GM19043 (cell line): ENCODE results near the gene DIAPH3.

Experiments
- ATAC-seq: cut with Tn5 transposase; IDR thresholded peaks from one replicate; pipeline ENCODE4 v1.9.1; 2021; ENCODE audit warnings: low read depth; ENCODE audit not compliant: unreplicated experiment

The DIAPH3 gene

GRCh38 chr13:59744747-59745391 is 418.9 kb downstream of the DIAPH3 start:
- ATAC-seq = peak; percentile 33

GRCh38 chr13:59743195-59743594 is 420.5 kb downstream of the DIAPH3 start:
- ATAC-seq = no peak

GRCh38 chr13:59742467-59742866 is 421.3 kb downstream of the DIAPH3 start:
- no peak for ATAC-seq

- no peak for ATAC-seq
Observed at GRCh38 chr13:59738921-59739320, 424.8 kb downstream of the DIAPH3 start.

GRCh38 chr13:59734393-59734792 is 429.3 kb downstream of the DIAPH3 start:
- peak; percentile 100 for ATAC-seq

- ATAC-seq = no peak
Observed at GRCh38 chr13:59733744-59734143, 430.0 kb downstream of the DIAPH3 start.

- ATAC-seq = no peak
Observed at GRCh38 chr13:59730026-59730425, 433.7 kb downstream of the DIAPH3 start.

- ATAC-seq = no peak
Observed at GRCh38 chr13:59728896-59729545, 434.7 kb downstream of the DIAPH3 start.

- ATAC-seq = no peak
Observed at GRCh38 chr13:59721926-59722910, 441.5 kb downstream of the DIAPH3 start.

GRCh38 chr13:59715611-59716010 is 448.1 kb downstream of the DIAPH3 start:
- ATAC-seq = no peak

GRCh38 chr13:59710996-59711701 is 452.6 kb downstream of the DIAPH3 start:
- ATAC-seq = no peak

GRCh38 chr13:59710416-59710815 is 453.3 kb downstream of the DIAPH3 start:
- no peak for ATAC-seq

- peak; percentile 54 for ATAC-seq
Observed at GRCh38 chr13:59706101-59706976, 457.4 kb downstream of the DIAPH3 start.

GRCh38 chr13:59702269-59702668 is 461.5 kb downstream of the DIAPH3 start:
- ATAC-seq = no peak

- no peak for ATAC-seq
Observed at GRCh38 chr13:59701261-59701660, 462.5 kb downstream of the DIAPH3 start.

- no peak for ATAC-seq
Observed at GRCh38 chr13:59700281-59700680, 463.4 kb downstream of the DIAPH3 start.

GRCh38 chr13:59696271-59696670 is 467.5 kb downstream of the DIAPH3 start:
- ATAC-seq = no peak

GRCh38 chr13:59691501-59692066 is 472.1 kb downstream of the DIAPH3 start:
- ATAC-seq = no peak

GRCh38 chr13:59690857-59691500 is 472.7 kb downstream of the DIAPH3 start:
- no peak for ATAC-seq
